ENCODE data around the gene ZNF383. TPM values are rescaled to one million over a fixed set of nuclear protein-coding genes. Genes with fewer than 3 reads are reported as not detected.
"Not testable (repeated sequence)": the region's sequence is repeated elsewhere in the genome, so short reads cannot be mapped to it uniquely, and the experiment has no call there.

Gene ZNF383
- total and polyA plus RNA-seq, 2 donors (not counting 1 experiment from before 2014, with no cell fraction given) = 5.0 to 9.4 TPM

DNA sequence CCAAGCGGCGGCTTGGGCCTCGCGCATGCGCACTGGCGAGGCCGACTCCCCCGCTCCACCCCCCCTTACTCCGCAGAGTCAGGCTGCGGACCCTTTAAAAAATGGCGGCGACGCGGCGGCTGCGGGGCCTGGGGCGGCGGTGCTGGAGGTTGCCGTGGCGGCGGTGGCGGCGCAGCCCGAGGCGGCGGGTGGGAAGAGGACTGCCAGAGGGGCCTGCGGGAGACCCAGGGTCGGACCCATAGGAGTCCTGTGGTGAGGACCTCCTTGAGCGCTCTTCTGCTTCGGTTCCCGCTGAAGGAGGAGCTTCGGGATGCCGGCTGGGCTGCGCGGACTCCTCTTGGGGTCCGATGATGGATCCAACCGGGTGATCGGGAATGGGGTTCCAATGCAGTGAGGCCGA, 71.2 kb downstream of the ZNF383 start:
- not testable (repeated sequence) for DNase-seq (ENCODE audit: low read depth in 2 of 2); H3K27me3 ChIP-seq (ENCODE audit: control insufficient read depth, insufficient read depth, low read length); H2AFZ ChIP-seq (ENCODE audit: low read length); H3K4me3 ChIP-seq (replicated peaks in 1 of 4; ENCODE audit: control extremely low read depth in 1 of 4, insufficient read depth in 1 of 4, low read depth in 3 of 4, low read length in 4 of 4); H3K79me2 ChIP-seq (ENCODE audit: control insufficient read depth, insufficient read depth, low read length); H3K27ac ChIP-seq (ENCODE audit: insufficient read depth, low read length); H3K36me3 ChIP-seq (ENCODE audit: control insufficient read depth, insufficient read depth, low read length); H3K4me1 ChIP-seq (ENCODE audit: control insufficient read depth, extremely low read depth, insufficient read depth, low read length); H4K20me1 ChIP-seq (ENCODE audit: control insufficient read depth, extremely low read depth, insufficient read depth, low read length); H3K9ac ChIP-seq (ENCODE audit: insufficient read depth, low read length); H3K9me3 ChIP-seq (ENCODE audit: control insufficient read depth, insufficient read depth, low read depth, low read length); H3K4me2 ChIP-seq (ENCODE audit: extremely low read depth, insufficient read depth, low read length)

DNA sequence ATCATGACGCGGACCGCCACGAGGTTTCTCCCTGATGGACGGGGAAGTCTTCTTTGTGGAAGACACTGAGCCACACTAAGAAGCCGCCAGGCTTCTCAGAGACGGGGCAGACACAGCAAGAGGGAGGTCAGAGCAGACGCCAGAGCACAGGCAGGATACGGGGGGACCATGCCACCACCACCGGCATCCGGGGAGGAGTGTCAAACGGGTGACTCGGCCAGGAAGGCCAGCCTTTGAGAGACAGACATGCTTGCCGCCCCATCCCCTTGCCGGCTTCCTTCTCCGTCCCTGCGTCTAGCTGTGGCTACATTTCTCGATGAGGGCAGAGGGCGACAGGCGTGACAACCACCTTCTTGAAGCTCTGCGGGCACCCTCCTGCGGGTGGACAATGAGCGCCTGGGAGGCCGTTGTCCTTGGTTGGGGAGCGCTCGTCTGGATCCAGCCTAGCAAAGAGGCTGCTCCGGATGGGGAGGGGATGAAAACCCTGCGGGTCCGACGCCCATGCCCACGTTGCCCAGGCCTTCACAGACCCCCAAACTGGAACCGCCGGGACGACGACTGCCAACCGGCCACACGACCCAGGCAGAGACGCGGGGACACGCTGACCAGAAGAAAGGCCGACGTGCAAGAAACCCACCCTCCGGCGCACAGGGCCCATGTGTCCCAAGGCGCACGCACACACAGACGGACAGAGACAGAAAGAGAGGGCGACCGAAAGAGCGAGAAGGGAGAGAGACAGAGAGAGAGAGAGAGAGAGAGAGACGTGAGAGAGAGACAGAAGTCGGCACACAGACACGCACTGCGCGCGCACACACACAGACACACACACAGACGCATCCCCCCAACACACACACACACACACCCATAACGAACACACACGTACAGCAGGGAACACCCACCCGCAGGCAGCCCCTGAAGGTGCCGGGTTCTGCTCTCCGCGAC, 75.3 kb downstream of the ZNF383 start:
- H3K9ac ChIP-seq (ENCODE audit: insufficient read depth, low read length); H3K79me2 ChIP-seq (ENCODE audit: control insufficient read depth, insufficient read depth, low read length); H3K27me3 ChIP-seq (ENCODE audit: control insufficient read depth, insufficient read depth, low read length): not testable (repeated sequence)

DNA sequence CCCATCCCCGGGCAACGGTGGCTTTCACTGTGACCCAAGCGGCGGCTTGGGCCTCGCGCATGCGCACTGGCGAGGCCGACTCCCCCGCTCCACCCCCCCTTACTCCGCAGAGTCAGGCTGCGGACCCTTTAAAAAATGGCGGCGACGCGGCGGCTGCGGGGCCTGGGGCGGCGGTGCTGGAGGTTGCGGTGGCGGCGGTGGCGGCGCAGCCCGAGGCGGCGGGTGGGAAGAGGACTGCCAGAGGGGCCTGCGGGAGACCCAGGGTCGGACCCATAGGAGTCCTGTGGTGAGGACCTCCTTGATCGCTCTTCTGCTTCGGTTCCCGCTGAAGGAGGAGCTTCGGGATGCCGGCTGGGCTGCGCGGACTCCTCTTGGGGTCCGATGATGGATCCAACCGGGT, 76.2 kb downstream of the ZNF383 start:
- H3K4me1 ChIP-seq (ENCODE audit: control insufficient read depth, extremely low read depth, insufficient read depth, low read length); DNase-seq (ENCODE audit: low read depth in 2 of 2); H2AFZ ChIP-seq (ENCODE audit: low read length); H3K27me3 ChIP-seq (ENCODE audit: control insufficient read depth, insufficient read depth, low read length); H3K9ac ChIP-seq (ENCODE audit: insufficient read depth, low read length); H3K79me2 ChIP-seq (ENCODE audit: control insufficient read depth, insufficient read depth, low read length); H3K36me3 ChIP-seq (ENCODE audit: control insufficient read depth, insufficient read depth, low read length); H3K9me3 ChIP-seq (ENCODE audit: control insufficient read depth, insufficient read depth, low read depth, low read length); H3K27ac ChIP-seq (ENCODE audit: insufficient read depth, low read length); H3K4me3 ChIP-seq (replicated peaks in 1 of 4; ENCODE audit: control extremely low read depth in 1 of 4, insufficient read depth in 1 of 4, low read depth in 3 of 4, low read length in 4 of 4); H3K4me2 ChIP-seq (ENCODE audit: extremely low read depth, insufficient read depth, low read length); H4K20me1 ChIP-seq (ENCODE audit: control insufficient read depth, extremely low read depth, insufficient read depth, low read length): not testable (repeated sequence)

More for the DNA sequence above, 75.3 kb downstream of the ZNF383 start:
- H3K4me2 ChIP-seq (ENCODE audit: extremely low read depth, insufficient read depth, low read length); H3K36me3 ChIP-seq (ENCODE audit: control insufficient read depth, insufficient read depth, low read length); DNase-seq (ENCODE audit: low read depth in 2 of 2); H3K4me1 ChIP-seq (ENCODE audit: control insufficient read depth, extremely low read depth, insufficient read depth, low read length); H4K20me1 ChIP-seq (ENCODE audit: control insufficient read depth, extremely low read depth, insufficient read depth, low read length); H2AFZ ChIP-seq (ENCODE audit: low read length); H3K27ac ChIP-seq (ENCODE audit: insufficient read depth, low read length); H3K4me3 ChIP-seq (replicated peaks in 1 of 4; ENCODE audit: control extremely low read depth in 1 of 4, insufficient read depth in 1 of 4, low read depth in 3 of 4, low read length in 4 of 4); H3K9me3 ChIP-seq (ENCODE audit: control insufficient read depth, insufficient read depth, low read depth, low read length): not testable (repeated sequence)

Other genes starting within 250 kb of the ZNF383 start
- gene ZNF420, start 139.8 kb upstream of the ZNF383 start, total RNA-seq = 14.1 and 16.5 TPM in 2 replicates
- gene ZNF420, start 139.8 kb upstream of the ZNF383 start, polyA plus RNA-seq = 3.2 and 5.6 TPM in 2 replicates
- gene ZNF585A, start 45.5 kb upstream of the ZNF383 start, total RNA-seq = 5.1 and 9.9 TPM in 2 replicates
- 8.7 and 11.0 TPM in 2 replicates for gene ZNF585A, start 45.5 kb upstream of the ZNF383 start, polyA plus RNA-seq
- 26.5 and 43.8 TPM in 2 replicates for gene ZNF585B, start 7.7 kb upstream of the ZNF383 start, total RNA-seq
- 14.8 and 19.5 TPM in 2 replicates for gene ZNF585B, start 7.7 kb upstream of the ZNF383 start, polyA plus RNA-seq
- 6.6 and 8.2 TPM in 2 replicates for gene ZNF527, start 152.9 kb downstream of the ZNF383 start, total RNA-seq
- gene ZNF527, start 152.9 kb downstream of the ZNF383 start, polyA plus RNA-seq = 4.1 and 4.6 TPM in 2 replicates
- 8.5 and 11.9 TPM in 2 replicates for gene ZNF569, start 249.2 kb downstream of the ZNF383 start, total RNA-seq
- gene ZNF569, start 249.2 kb downstream of the ZNF383 start, polyA plus RNA-seq = 3.0 and 4.3 TPM in 2 replicates